RWPE1 (cell line): ENCODE results near the gene GRIN3B.

Experiments
- CTCF ChIA-PET: fragments of 350-600 bp; sonication (Branson Sonifier 250); formaldehyde crosslinking; extraction: SDS; loops from one replicate; lab custom pipeline; 2021; lab: Yijun Ruan, JAX
- POLR2A ChIA-PET: fragments of 400-600 bp; formaldehyde crosslinking; extraction: SDS; loops from one replicate; lab custom pipeline; 2020; ENCODE audit warnings: antibody characterized with exemption; ENCODE audit not compliant: low non-redundant PET; lab: Yijun Ruan, JAX
- DNase-seq: peaks from one replicate; pipeline ENCODE4 v3.0.0; 2012; ENCODE audit warnings: low spot score
- H3K27ac ChIP-seq: fragments of 450-650 bp; 2 replicates; pipeline ENCODE4 v1.5.1; 2017
- TF ChIP-seq, protein P1 (sequence below): fragments of 450-650 bp; conservative IDR thresholded peaks from 2 replicates; pipeline ENCODE4 v1.5.1; 2017; ENCODE audit warnings: low read depth, mild to moderate bottlenecking

The GRIN3B gene

GRCh38 chr19:1000591-1001537 lies 645 bp downstream of the GRIN3B start:
- ChIA-PET CTCF (interaction anchor here (0.5 to 1.1 kb wide), 8 partner anchors 14 to 324 kb away, joined by 3 to 5 read pairs (median 4); partner anchors contain the start of gene ARHGAP45), POLR2A (interaction anchor here (0.6 kb wide), 1 partner anchor 76 kb away, joined by 10 read pairs; no protein-coding TSS in a partner anchor)
- no peak for DNase-seq
- TF ChIP-seq, protein P1, sequence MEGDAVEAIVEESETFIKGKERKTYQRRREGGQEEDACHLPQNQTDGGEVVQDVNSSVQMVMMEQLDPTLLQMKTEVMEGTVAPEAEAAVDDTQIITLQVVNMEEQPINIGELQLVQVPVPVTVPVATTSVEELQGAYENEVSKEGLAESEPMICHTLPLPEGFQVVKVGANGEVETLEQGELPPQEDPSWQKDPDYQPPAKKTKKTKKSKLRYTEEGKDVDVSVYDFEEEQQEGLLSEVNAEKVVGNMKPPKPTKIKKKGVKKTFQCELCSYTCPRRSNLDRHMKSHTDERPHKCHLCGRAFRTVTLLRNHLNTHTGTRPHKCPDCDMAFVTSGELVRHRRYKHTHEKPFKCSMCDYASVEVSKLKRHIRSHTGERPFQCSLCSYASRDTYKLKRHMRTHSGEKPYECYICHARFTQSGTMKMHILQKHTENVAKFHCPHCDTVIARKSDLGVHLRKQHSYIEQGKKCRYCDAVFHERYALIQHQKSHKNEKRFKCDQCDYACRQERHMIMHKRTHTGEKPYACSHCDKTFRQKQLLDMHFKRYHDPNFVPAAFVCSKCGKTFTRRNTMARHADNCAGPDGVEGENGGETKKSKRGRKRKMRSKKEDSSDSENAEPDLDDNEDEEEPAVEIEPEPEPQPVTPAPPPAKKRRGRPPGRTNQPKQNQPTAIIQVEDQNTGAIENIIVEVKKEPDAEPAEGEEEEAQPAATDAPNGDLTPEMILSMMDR = no peak
- no peak overlapping the region for H3K27ac ChIP-seq

- POLR2A ChIA-PET = interaction anchor here (0.6 kb wide), 1 partner anchor 76 kb away, joined by 10 read pairs; no protein-coding TSS in a partner anchor
- peak; percentile 48 for DNase-seq
- TF ChIP-seq, protein P1 = peak; percentile 93
- CTCF ChIA-PET = interaction anchor here (0.5 to 1.1 kb wide), 8 partner anchors 13 to 324 kb away, joined by 3 to 5 read pairs (median 4); partner anchors contain the start of gene ARHGAP45
- H3K27ac ChIP-seq = no peak overlapping the region
Measured at GRCh38 chr19:1001538-1002166, 1.4 kb downstream of the GRIN3B start.

DNA sequence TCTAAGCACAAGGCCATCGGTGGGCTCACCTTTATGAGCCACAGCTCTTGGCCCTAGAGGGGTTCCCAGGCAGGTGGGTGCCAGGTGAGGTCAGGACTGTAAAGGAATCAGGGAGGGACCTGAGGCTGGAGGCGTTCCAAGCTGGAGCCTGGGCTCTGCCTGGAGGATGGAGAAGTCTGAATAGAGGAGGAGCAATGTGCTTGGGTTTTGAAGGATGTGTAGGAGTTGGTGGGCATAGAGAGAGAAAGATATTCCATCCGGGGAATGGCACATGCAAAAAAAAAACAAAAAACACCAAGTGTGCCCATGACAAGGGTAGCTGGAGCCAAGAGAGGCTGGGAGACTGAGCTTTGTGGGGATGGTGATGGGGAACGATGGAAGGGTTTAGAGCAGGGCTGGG lies 2.4 kb downstream of the GRIN3B start:
- POLR2A ChIA-PET = no interaction called here
- no peak for DNase-seq
- CTCF ChIA-PET = no interaction called here

DNA sequence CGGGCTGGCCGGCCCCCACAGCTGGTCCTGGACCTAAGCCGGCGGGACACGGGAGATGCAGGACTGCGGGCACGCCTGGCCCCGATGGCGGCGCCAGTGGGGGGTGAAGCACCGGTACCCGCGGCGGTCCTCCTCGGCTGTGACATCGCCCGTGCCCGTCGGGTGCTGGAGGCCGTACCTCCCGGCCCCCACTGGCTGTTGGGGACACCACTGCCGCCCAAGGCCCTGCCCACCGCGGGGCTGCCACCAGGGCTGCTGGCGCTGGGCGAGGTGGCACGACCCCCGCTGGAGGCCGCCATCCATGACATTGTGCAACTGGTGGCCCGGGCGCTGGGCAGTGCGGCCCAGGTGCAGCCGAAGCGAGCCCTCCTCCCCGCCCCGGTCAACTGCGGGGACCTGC lies 3.1 kb downstream of the GRIN3B start:
- TF ChIP-seq, protein P1 = no peak
- ChIA-PET POLR2A (no interaction called here), CTCF (interaction anchor here (0.7 kb wide), 1 partner anchor 10 kb away, joined by 3 read pairs; no protein-coding TSS in a partner anchor)
- DNase-seq = no peak
- H3K27ac ChIP-seq = no peak overlapping the region

More for the DNA sequence above, 2.4 kb downstream of the GRIN3B start:
- TF ChIP-seq, protein P1 = no peak
- H3K27ac ChIP-seq = no peak overlapping the region

DNA sequence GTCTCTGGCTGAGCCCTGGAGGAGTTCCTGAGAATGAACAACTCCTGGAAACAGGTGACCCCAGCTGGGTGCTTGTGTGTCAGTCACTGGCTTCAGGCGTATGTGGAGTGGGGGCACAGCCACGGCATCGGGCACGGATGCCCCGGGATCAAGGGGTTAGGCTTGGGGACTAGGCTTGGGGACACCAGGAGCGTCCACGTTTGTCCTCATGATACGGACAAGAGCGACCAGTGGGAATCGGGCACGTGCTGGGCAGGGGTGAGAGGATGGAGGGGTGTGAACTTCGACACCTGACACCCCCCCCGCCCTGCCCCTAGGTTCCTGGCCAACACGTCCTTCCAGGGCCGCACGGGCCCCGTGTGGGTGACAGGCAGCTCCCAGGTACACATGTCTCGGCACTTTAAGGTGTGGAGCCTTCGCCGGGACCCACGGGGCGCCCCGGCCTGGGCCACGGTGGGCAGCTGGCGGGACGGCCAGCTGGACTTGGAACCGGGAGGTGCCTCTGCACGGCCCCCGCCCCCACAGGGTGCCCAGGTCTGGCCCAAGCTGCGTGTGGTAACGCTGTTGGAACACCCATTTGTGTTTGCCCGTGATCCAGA lies 4.1 kb downstream of the GRIN3B start:
- no peak for DNase-seq
- TF ChIP-seq, protein P1 = no peak
- CTCF ChIA-PET = interaction anchor here (0.7 to 1.0 kb wide), 2 partner anchors 9 to 141 kb away, joined by 3 to 4 read pairs; no protein-coding TSS in a partner anchor
- no peak overlapping the region for H3K27ac ChIP-seq
- POLR2A ChIA-PET = interaction anchor here (0.6 kb wide), 1 partner anchor 20 kb away, joined by 3 read pairs; the partner anchor contains the start of gene WDR18
